ENCODE results near the gene CACNA1I. TPM values are rescaled to one million over a fixed set of nuclear protein-coding genes. Genes with fewer than 3 reads are reported as not detected.
A peak's percentile ranks its signal among the peaks of the same experiment; 100 is the strongest.

CACNA1I gene
- total and polyA plus RNA-seq, 2 of the 8 experiments (the other 6 are each of a cell fraction or from before 2014, with no cell fraction given): 0.77 to 1.2 TPM

DNA sequence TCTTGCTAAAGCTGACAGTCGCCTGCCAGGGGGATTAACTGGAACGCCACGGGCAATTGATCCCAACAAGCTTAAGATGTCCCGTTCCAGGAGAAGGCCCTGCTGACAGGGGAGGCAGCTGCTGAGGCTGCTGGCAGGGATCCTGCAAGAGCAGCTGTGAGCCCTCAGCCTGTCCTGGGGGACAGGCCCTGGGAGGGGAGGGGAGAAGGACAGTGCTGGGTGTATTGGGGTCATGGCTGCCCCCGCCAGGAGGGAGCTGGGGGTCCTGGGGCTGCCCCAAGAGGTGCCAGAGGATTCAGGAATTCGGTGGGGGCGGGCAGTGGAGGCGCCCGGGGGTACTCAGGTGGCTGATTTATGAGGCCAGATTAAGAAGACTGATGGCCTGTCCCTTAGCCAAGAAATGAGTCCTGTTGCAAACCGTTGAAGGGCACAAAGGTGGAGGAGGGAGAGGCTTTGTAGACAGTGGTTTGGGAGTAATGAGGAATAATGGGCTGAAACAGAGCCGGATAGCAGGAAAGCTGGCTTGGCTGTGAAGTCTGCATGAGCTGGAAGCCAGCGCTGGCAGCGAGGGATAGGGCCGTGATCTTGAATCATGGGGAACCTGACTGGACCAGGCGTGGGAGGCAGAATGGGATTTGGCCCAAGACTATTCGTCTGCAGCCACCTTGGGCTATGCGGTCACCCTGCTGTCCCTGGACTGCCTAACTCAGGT is 133.5 kb downstream of the CACNA1I start:
- H3K23me2 ChIP-seq (ENCODE audit: low read depth, low read length): no peaks in the 10 kb centered on the region
- H3K56ac ChIP-seq (replicated peaks; ENCODE audit: insufficient read length, low read depth, low read length): no peak overlapping the region
- H3K4me2 ChIP-seq (ENCODE audit: insufficient read depth in 1 of 2, low read depth in 2 of 2, low read length in 2 of 2): no peak overlapping the region
- H3K27ac ChIP-seq (ENCODE audit: low read depth, low read length): no peak overlapping the region
- no peak overlapping the region for H3K14ac ChIP-seq (ENCODE audit: insufficient read length)
- no peak overlapping the region for H2BK5ac ChIP-seq (ENCODE audit: low read depth, low read length)
- H3K79me2 ChIP-seq (ENCODE audit: control insufficient read depth in 1 of 2, insufficient read depth in 2 of 2, low read length in 2 of 2): no peaks in the 10 kb centered on the region
- H3K79me1 ChIP-seq (ENCODE audit: low read depth, low read length): no peaks in the 10 kb centered on the region
- ChIA-PET CTCF (ENCODE audit: partially characterized antibody) (interaction anchor here (1.4 kb wide), 1 partner anchor 82 kb away, joined by 4 read pairs; no protein-coding TSS in a partner anchor), POLR2A (ENCODE audit: partially characterized antibody) (interaction anchor here (0.6 to 0.9 kb wide), 2 partner anchors 12 kb away, joined by 3 read pairs; no protein-coding TSS in a partner anchor)
- H2BK15ac ChIP-seq (ENCODE audit: low read length): no peak overlapping the region
- no peak overlapping the region for H4K5ac ChIP-seq (ENCODE audit: insufficient read length, low read depth, low read length)
- no peak overlapping the region for H2BK120ac ChIP-seq (replicated peaks; ENCODE audit: low read depth, low read length)
- H3K9ac ChIP-seq (replicated peaks in 1 of 4; ENCODE audit: extremely low read depth in 1 of 4, low read depth in 3 of 4, low read length in 3 of 4): no peak overlapping the region
- 87% methylated on average over 16 of the region's 17 CpGs; no CpG with 5 or more reads in 1 of the 2 experiments for WGBS, 2 experiments (ENCODE audit: extremely low coverage in 1 of 2, insufficient coverage in 1 of 2, insufficient read length in 1 of 2, insufficient replicate concordance in 2 of 2, low coverage in 1 of 2, low lambda C conversion rate in 2 of 2, missing lambda C conversion rate in 1 of 2)
- H3K36me3 ChIP-seq (ENCODE audit: control insufficient read depth in 2 of 4, insufficient read depth in 4 of 4, low read length in 3 of 4): peaks cover 0 to 2% (median 0%) of the 10 kb centered on the region in 4 experiments; a peak in 2 of 8 replicates
- H2AK5ac ChIP-seq (ENCODE audit: low read depth, low read length): no peak overlapping the region
- TF ChIP-seq BRCA1 (IDR thresholded peaks at IDR 0.05; ENCODE audit: low read depth, low read length): no peak
- TF ChIP-seq POLR2AphosphoS5 (IDR thresholded peaks at IDR 0.05; ENCODE audit: low read depth, low read length): no peak
- no peak for TF ChIP-seq EGR1 (IDR thresholded peaks at IDR 0.05; ENCODE audit: borderline replicate concordance, low read depth, low read length)
- TF ChIP-seq SP2 (IDR thresholded peaks at IDR 0.05; ENCODE audit: low read length): no peak
- no peak for TF ChIP-seq EP300 (IDR thresholded peaks at IDR 0.05; ENCODE audit: borderline replicate concordance in 1 of 2, low read depth in 2 of 2, low read length in 2 of 2)
- TF ChIP-seq GABPA (IDR thresholded peaks at IDR 0.05; ENCODE audit: borderline replicate concordance, insufficient read depth, low read length): no peak
- H3K18ac ChIP-seq (ENCODE audit: extremely low read depth, low read length): 0 out of 2 replicates have a peak overlapping the region, but pooled peaks have one; percentile 25
- H3K9me3 ChIP-seq (ENCODE audit: insufficient read depth in 2 of 2, low read depth in 1 of 2, low read length in 1 of 2): no peaks in the 10 kb centered on the region
- no peaks in the 10 kb centered on the region for H3K27me3 ChIP-seq (replicated peaks in 1 of 4; ENCODE audit: control insufficient read depth in 3 of 4, extremely low read depth in 1 of 4, insufficient read depth in 3 of 4, low read length in 3 of 4)
- FAIRE-seq (no peak), DNase-seq (ENCODE audit: low read depth in 1 of 2, low spot score in 2 of 2) (no peak)
- H2BK12ac ChIP-seq (ENCODE audit: low read depth, low read length): no peak overlapping the region
- no peak overlapping the region for H4K91ac ChIP-seq (replicated peaks; ENCODE audit: insufficient read length, low read length)
- H2BK20ac ChIP-seq (ENCODE audit: low read length): no peak overlapping the region
- no peak overlapping the region for H2AFZ ChIP-seq (ENCODE audit: low read length)
- no peak overlapping the region; the same call in 1 of the 2 replicates for H4K8ac ChIP-seq (ENCODE audit: extremely low read depth, insufficient read depth, low read length)
- H3K4ac ChIP-seq (replicated peaks; ENCODE audit: insufficient read length, low read depth, low read length): no peak overlapping the region
- peaks cover 0 to 6% (median 3%) of the 10 kb centered on the region in 4 experiments; a peak in 3 of 7 replicates for H3K4me1 ChIP-seq (replicated peaks in 1 of 4; ENCODE audit: control insufficient read depth in 3 of 4, insufficient read depth in 4 of 4, low read length in 3 of 4)
- no peak overlapping the region for H3K4me3 ChIP-seq (ENCODE audit: extremely low read depth in 1 of 4, insufficient read depth in 2 of 4, low read depth in 3 of 4, low read length in 4 of 4)
- no peaks in the 10 kb centered on the region for H4K20me1 ChIP-seq (replicated peaks in 1 of 2; ENCODE audit: control insufficient read depth in 1 of 2, insufficient read depth in 2 of 2, low read length in 2 of 2)
- no peak overlapping the region for H3K23ac ChIP-seq (ENCODE audit: insufficient read length)
